ENCODE results near the gene STT3A. TPM values are rescaled to one million over a fixed set of nuclear protein-coding genes. Genes with fewer than 3 reads are reported as not detected.

STT3A gene
- total and polyA plus RNA-seq, 2 of the 13 experiments (the other 11 are each of a cell fraction or from before 2014, with no cell fraction given) = 229 to 319 TPM

DNA sequence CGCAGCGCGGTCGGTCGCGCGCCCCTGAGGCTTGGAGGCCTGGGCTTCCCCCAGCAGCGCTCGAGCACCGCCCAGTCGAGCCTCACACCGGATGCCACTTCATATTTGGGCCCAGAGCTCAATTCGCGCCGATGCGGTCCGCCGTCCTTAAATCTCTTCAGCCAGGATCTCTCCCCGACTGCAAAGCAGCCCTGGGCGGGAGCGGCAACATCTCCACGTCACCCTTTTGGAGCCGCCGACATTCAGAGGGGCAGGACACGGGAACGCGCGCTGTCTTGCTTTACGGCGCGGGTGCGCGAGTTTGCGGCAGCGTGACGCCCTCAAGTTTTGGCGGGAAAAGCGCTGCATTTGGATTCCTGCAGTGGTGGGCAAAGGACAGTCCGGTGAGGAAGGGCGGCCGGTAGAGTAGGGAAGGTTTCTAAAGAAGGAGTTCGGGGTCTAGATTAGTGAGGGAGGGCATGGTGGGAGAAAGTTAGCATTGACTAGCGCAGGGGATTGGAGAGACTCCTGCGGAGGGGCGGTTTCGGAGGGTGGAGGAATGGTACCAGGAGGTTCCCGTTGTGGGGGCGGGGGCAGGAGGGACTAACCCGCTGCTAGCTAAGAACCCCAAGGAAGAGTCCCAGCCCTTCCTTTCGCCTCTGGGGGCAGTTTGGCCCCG, 33.1 kb downstream of the STT3A start (continued):
- TF ChIP-seq, protein P1, sequence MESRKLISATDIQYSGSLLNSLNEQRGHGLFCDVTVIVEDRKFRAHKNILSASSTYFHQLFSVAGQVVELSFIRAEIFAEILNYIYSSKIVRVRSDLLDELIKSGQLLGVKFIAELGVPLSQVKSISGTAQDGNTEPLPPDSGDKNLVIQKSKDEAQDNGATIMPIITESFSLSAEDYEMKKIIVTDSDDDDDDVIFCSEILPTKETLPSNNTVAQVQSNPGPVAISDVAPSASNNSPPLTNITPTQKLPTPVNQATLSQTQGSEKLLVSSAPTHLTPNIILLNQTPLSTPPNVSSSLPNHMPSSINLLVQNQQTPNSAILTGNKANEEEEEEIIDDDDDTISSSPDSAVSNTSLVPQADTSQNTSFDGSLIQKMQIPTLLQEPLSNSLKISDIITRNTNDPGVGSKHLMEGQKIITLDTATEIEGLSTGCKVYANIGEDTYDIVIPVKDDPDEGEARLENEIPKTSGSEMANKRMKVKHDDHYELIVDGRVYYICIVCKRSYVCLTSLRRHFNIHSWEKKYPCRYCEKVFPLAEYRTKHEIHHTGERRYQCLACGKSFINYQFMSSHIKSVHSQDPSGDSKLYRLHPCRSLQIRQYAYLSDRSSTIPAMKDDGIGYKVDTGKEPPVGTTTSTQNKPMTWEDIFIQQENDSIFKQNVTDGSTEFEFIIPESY (CRISPR knock-in tag; IDR thresholded peaks at IDR 0.05) = no peak
- TF ChIP-seq ZNF616 (CRISPR knock-in tag; IDR thresholded peaks at IDR 0.05; ENCODE audit: low read depth) = no peak
- TF ChIP-seq NFYC (CRISPR knock-in tag; IDR thresholded peaks at IDR 0.05) = peak; percentile 46; the same call in 1 of the 2 replicates
- TF ChIP-seq ZFP36L2 (CRISPR knock-in tag; IDR thresholded peaks at IDR 0.05) = no peak; the same call in 1 of the 2 replicates
- TF ChIP-seq, protein P2, sequence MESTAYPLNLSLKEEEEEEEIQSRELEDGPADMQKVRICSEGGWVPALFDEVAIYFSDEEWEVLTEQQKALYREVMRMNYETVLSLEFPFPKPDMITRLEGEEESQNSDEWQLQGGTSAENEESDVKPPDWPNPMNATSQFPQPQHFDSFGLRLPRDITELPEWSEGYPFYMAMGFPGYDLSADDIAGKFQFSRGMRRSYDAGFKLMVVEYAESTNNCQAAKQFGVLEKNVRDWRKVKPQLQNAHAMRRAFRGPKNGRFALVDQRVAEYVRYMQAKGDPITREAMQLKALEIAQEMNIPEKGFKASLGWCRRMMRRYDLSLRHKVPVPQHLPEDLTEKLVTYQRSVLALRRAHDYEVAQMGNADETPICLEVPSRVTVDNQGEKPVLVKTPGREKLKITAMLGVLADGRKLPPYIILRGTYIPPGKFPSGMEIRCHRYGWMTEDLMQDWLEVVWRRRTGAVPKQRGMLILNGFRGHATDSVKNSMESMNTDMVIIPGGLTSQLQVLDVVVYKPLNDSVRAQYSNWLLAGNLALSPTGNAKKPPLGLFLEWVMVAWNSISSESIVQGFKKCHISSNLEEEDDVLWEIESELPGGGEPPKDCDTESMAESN (CRISPR knock-in tag; conservative IDR thresholded peaks at IDR 0.05) = peak; percentile 91
- TF ChIP-seq GTF3A (CRISPR knock-in tag; conservative IDR thresholded peaks at IDR 0.05) = no peak
- no peak for TF ChIP-seq NPAS2 (CRISPR knock-in tag; IDR thresholded peaks at IDR 0.05; ENCODE audit: borderline replicate concordance)
- peak; percentile 70 for TF ChIP-seq TEAD3 (CRISPR knock-in tag; optimal IDR thresholded peaks at IDR 0.05; ENCODE audit: borderline replicate concordance)
- peak; percentile 94 for TF ChIP-seq NFKB2 (CRISPR knock-in tag; IDR thresholded peaks at IDR 0.05; ENCODE audit: borderline replicate concordance)
- TF ChIP-seq, protein P3, sequence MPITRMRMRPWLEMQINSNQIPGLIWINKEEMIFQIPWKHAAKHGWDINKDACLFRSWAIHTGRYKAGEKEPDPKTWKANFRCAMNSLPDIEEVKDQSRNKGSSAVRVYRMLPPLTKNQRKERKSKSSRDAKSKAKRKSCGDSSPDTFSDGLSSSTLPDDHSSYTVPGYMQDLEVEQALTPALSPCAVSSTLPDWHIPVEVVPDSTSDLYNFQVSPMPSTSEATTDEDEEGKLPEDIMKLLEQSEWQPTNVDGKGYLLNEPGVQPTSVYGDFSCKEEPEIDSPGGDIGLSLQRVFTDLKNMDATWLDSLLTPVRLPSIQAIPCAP (CRISPR knock-in tag; IDR thresholded peaks at IDR 0.05; ENCODE audit: low read depth) = no peak
- TF ChIP-seq ZNF552 (CRISPR knock-in tag; IDR thresholded peaks at IDR 0.05; ENCODE audit: borderline replicate concordance) = no peak
- TF ChIP-seq POLR2A (IDR thresholded peaks at IDR 0.05; ENCODE audit: insufficient read depth in 1 of 2, low read depth in 2 of 2, low read length in 2 of 2) = peak; percentile 61; a peak in 3 of 4 replicates
- no peak for TF ChIP-seq ZNF24 (IDR thresholded peaks at IDR 0.05)
- TF ChIP-seq LCORL (IDR thresholded peaks at IDR 0.05) = no peak
- TF ChIP-seq LCORL (CRISPR knock-in tag; IDR thresholded peaks at IDR 0.05) = peak; percentile 73; the same call in 1 of the 2 replicates
- TF ChIP-seq ARNT (IDR thresholded peaks at IDR 0.05) = no peak
- no peak for TF ChIP-seq NCOR1 (IDR thresholded peaks at IDR 0.05; ENCODE audit: borderline replicate concordance, low read length)
- peak; percentile 69; the same call in 1 of the 2 replicates for TF ChIP-seq NCOA1 (CRISPR knock-in tag; IDR thresholded peaks at IDR 0.05)
- TF ChIP-seq SMARCE1 (IDR thresholded peaks at IDR 0.05; ENCODE audit: borderline replicate concordance) = no peak
- TF ChIP-seq SIN3B (IDR thresholded peaks at IDR 0.05; ENCODE audit: low read length) = peak; percentile 84
- no peak for TF ChIP-seq AKAP8 (CRISPR knock-in tag; IDR thresholded peaks at IDR 0.05)
- TF ChIP-seq U2AF1 (optimal IDR thresholded peaks at IDR 0.05; ENCODE audit: low read depth, low read length) = peak; percentile 33
- no peak for TF ChIP-seq FOXO1 (CRISPR knock-in tag; IDR thresholded peaks at IDR 0.05)
- TF ChIP-seq, protein P4, sequence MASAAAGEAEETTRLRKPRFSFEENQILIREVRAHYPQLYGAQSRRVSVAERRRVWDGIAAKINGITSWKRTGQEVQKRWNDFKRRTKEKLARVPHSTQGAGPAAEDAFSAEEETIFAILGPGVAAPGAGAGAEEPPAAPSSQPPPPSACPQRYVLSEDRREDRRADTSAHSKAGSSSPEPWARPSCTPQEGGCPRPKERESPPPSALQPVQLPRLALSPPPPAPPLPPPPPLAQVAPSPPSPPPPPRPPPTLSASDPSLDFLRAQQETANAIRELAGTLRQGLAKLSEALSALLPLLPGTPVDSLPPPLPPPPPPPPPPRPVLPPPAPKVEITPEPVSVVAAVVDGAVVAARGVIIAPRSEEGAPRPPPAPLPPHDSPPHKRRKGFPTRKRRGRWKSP (CRISPR knock-in tag; IDR thresholded peaks at IDR 0.05) = peak; percentile 84; the same call in 1 of the 2 replicates
- peak; percentile 61; the same call in 1 of the 2 replicates for TF ChIP-seq SAFB2 (CRISPR knock-in tag; IDR thresholded peaks at IDR 0.05; ENCODE audit: borderline replicate concordance, low read depth)
- peak; percentile 93 for TF ChIP-seq HIVEP1 (CRISPR knock-in tag; IDR thresholded peaks at IDR 0.05)
- TF ChIP-seq MAF1 (CRISPR knock-in tag; IDR thresholded peaks at IDR 0.05; ENCODE audit: borderline replicate concordance) = 0 out of 2 replicates have a peak, but pooled peaks have one; percentile 30
- no peak for TF ChIP-seq DPF2 (CRISPR knock-in tag; IDR thresholded peaks at IDR 0.05; ENCODE audit: borderline replicate concordance, low read depth)
